ENCODE data around the gene PAIP2.

The PAIP2 gene

GRCh38 chr5:139341689-139342422, at the start of gene PAIP2:
PAIP2 (plus strand) TSS chr5:139341854; CDS start chr5:139363785, 21,931 bp downstream.
- peak; percentile 95 for DNase-seq (ENCODE audit: extremely low spot score)
- peak; percentile 85 for TF ChIP-seq CTCF (IDR thresholded peaks at IDR 0.05; ENCODE audit: control extremely low read depth, extremely low read depth, low read depth, missing control alignments)
- ChIA-PET CTCF (interaction anchor here (0.7 to 3.0 kb wide), 22 partner anchors 8 to 766 kb away, joined by 3 to 25 read pairs (median 4); partner anchors contain the start of genes HSPA9 and MZB1), POLR2A (interaction anchor here (0.5 to 1.6 kb wide), 11 partner anchors 10 to 136 kb away, joined by 3 to 7 read pairs (median 3); partner anchors contain the start of gene PROB1)

- ChIA-PET POLR2A (interaction anchor here (0.6 to 2.2 kb wide), 9 partner anchors 9 to 845 kb away, joined by 3 to 13 read pairs (median 4); no protein-coding TSS in a partner anchor), CTCF (interaction anchor here (0.7 to 2.7 kb wide), 5 partner anchors 17 to 942 kb away, joined by 3 to 8 read pairs (median 6); no protein-coding TSS in a partner anchor)
- no peak for DNase-seq (ENCODE audit: extremely low spot score)
- TF ChIP-seq CTCF (IDR thresholded peaks at IDR 0.05; ENCODE audit: control extremely low read depth, extremely low read depth, low read depth, missing control alignments): no peak
Observed at GRCh38 chr5:139293202-139293506, 48.5 kb upstream of the PAIP2 start.

GRCh38 chr5:139293507-139294373, 47.9 kb upstream of the PAIP2 start, which contains the start of gene MATR3:
MATR3 (plus strand) TSS chr5:139293740; CDS start chr5:139307416, 13,676 bp downstream.
- peak; percentile 94 for DNase-seq (ENCODE audit: extremely low spot score)
- POLR2A ChIA-PET: interaction anchor here (0.6 to 2.2 kb wide), 13 partner anchors 9 to 845 kb away, joined by 3 to 13 read pairs (median 4); no protein-coding TSS in a partner anchor
- CTCF ChIA-PET: interaction anchor here (0.7 to 2.7 kb wide), 8 partner anchors 11 to 943 kb away, joined by 3 to 8 read pairs (median 4); no protein-coding TSS in a partner anchor
- TF ChIP-seq CTCF (IDR thresholded peaks at IDR 0.05; ENCODE audit: control extremely low read depth, extremely low read depth, low read depth, missing control alignments): no peak

GRCh38 chr5:139294374-139295165, 47.1 kb upstream of the PAIP2 start:
- POLR2A ChIA-PET: interaction anchor here (0.6 to 2.2 kb wide), 6 partner anchors 8 to 103 kb away, joined by 3 to 13 read pairs (median 4); no protein-coding TSS in a partner anchor
- DNase-seq (ENCODE audit: extremely low spot score): peak; percentile 48
- CTCF ChIA-PET: interaction anchor here (0.9 to 2.7 kb wide), 7 partner anchors 10 to 44 kb away, joined by 3 to 8 read pairs (median 6); no protein-coding TSS in a partner anchor

GRCh38 chr5:139295346-139296057, 46.2 kb upstream of the PAIP2 start:
- TF ChIP-seq CTCF (IDR thresholded peaks at IDR 0.05; ENCODE audit: control extremely low read depth, extremely low read depth, low read depth, missing control alignments): no peak
- POLR2A ChIA-PET: no interaction called here
- DNase-seq (ENCODE audit: extremely low spot score): no peak
- CTCF ChIA-PET: interaction anchor here (1.0 to 1.5 kb wide), 4 partner anchors 14 to 96 kb away, joined by 3 read pairs; partner anchors contain the start of gene PAIP2

More at GRCh38 chr5:139294374-139295165, 47.1 kb upstream of the PAIP2 start:
- peak; percentile 55 for TF ChIP-seq CTCF (IDR thresholded peaks at IDR 0.05; ENCODE audit: control extremely low read depth, extremely low read depth, low read depth, missing control alignments)

Data from GM10248 (cell line).